ENCODE measurements around the gene LMX1A. TPM values are rescaled to one million over a fixed set of nuclear protein-coding genes. Genes with fewer than 3 reads are reported as not detected.
A peak's percentile ranks its signal among the peaks of the same experiment; 100 is the strongest.

The LMX1A gene
- total and polyA plus RNA-seq, 9 of the 15 experiments (the other 6 are each of a cell fraction or from before 2014, with no cell fraction given): not detected

DNA sequence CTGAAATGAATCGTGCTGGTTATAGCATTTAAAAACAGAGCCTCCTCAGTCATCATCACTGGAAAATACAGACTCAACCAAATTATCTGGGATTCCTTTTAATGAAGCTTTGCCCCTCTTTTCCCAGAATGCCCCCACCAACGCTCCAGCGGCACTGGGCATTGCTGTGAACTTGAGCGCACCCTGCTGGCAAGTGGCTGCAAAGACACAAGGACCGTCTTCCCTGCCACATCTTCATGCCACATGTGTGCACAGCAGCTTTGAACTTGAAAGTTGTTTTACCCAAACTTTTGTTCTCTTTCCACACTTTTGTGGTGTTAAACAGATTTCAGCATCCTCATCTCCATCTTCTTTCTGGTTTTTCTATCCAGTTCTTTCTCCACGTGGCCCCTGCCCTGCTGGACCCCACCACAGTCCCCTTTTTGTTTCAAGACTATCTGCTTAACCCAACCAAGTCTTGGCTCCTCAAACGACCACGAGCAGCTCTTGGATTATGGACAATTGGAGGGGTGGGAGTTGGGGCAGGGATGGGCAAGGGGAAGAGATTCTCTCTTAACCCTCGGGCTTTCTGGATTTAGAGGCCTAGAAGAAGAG lies 12.8 kb upstream of the LMX1A start (continued):
- TF ChIP-seq FOXM1 (IDR thresholded peaks at IDR 0.05; ENCODE audit: low read depth) (no peak), FOXM1 (CRISPR knock-in tag; IDR thresholded peaks at IDR 0.05; ENCODE audit: low read depth) (no peak), SETDB1 (IDR thresholded peaks at IDR 0.05; ENCODE audit: low read length) (no peak)

- TF ChIP-seq KLF16 (IDR thresholded peaks at IDR 0.05): 0 out of 2 replicates have a peak, but pooled peaks have one; percentile 34
- peak; percentile 76 to 94 (median 80) for TF ChIP-seq CTCF (IDR thresholded peaks at IDR 0.05 in 2 of 3, conservative IDR thresholded peaks at IDR 0.05 in 1 of 3; ENCODE audit: insufficient read depth in 2 of 3, low read depth in 1 of 3, low read length in 3 of 3)
- TF ChIP-seq RAD21 (CRISPR knock-in tag; conservative IDR thresholded peaks at IDR 0.05 in 1 of 2, IDR thresholded peaks at IDR 0.05 in 1 of 2): peak; percentile 29 to 45
- TF ChIP-seq, protein P1, sequence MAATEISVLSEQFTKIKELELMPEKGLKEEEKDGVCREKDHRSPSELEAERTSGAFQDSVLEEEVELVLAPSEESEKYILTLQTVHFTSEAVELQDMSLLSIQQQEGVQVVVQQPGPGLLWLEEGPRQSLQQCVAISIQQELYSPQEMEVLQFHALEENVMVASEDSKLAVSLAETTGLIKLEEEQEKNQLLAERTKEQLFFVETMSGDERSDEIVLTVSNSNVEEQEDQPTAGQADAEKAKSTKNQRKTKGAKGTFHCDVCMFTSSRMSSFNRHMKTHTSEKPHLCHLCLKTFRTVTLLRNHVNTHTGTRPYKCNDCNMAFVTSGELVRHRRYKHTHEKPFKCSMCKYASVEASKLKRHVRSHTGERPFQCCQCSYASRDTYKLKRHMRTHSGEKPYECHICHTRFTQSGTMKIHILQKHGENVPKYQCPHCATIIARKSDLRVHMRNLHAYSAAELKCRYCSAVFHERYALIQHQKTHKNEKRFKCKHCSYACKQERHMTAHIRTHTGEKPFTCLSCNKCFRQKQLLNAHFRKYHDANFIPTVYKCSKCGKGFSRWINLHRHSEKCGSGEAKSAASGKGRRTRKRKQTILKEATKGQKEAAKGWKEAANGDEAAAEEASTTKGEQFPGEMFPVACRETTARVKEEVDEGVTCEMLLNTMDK (IDR thresholded peaks at IDR 0.05; ENCODE audit: borderline replicate concordance, insufficient read depth, low read depth, low read length, poor library complexity, severe bottlenecking): peak; percentile 41
- TF ChIP-seq HDAC8 (tag; IDR thresholded peaks at IDR 0.05): no peak
- no peak for TF ChIP-seq TFAM (CRISPR knock-in tag; conservative IDR thresholded peaks at IDR 0.05)
- peak; percentile 47 for TF ChIP-seq SMC3 (conservative IDR thresholded peaks at IDR 0.05; ENCODE audit: insufficient read depth, low read depth, low read length)
- TF ChIP-seq RB1 (IDR thresholded peaks at IDR 0.05; ENCODE audit: low read depth): 0 out of 2 replicates have a peak, but pooled peaks have one; percentile 31
- DNase-seq (ENCODE audit: extremely low read depth in 1 of 4, low spot score in 3 of 4) (peak; percentile 80 to 90 (median 86)), FAIRE-seq (peak; percentile 86), ATAC-seq (peak; percentile 90)
- ChIA-PET CTCF (ENCODE audit: low intra/inter-chr PET ratio) (interaction anchor here (0.6 to 2.3 kb wide), 4 partner anchors 217 to 226 kb away, joined by 3 to 10 read pairs (median 4); no protein-coding TSS in a partner anchor), POLR2A (interaction anchor here (0.8 kb wide), 1 partner anchor 9 kb away, joined by 3 read pairs; no protein-coding TSS in a partner anchor)
- no peak overlapping the region for H2AFZ ChIP-seq (ENCODE audit: low read depth, low read length)
- no peak overlapping the region for H3K27ac ChIP-seq (ENCODE audit: extremely low read depth, low read depth, low read length)
- no peak overlapping the region for H3K9ac ChIP-seq (ENCODE audit: insufficient read depth in 1 of 2, low read depth in 2 of 2, low read length in 2 of 2)
- H3K4me1 ChIP-seq (replicated peaks in 1 of 2; ENCODE audit: control insufficient read depth in 2 of 2, insufficient read depth in 2 of 2, low read length in 2 of 2): no peaks in the 10 kb centered on the region
- no peaks in the 10 kb centered on the region for H3K9me1 ChIP-seq (ENCODE audit: control insufficient read depth, insufficient read depth, low read length)
- in situ Hi-C loops (cut with MboI) (loop anchor here (10.0 kb wide), 1 partner anchor 223 kb away; no protein-coding TSS in a partner anchor), intact Hi-C loops (cut with micrococcal nuclease) (loop anchor here (1.0 to 5.0 kb wide), 2 partner anchors 226 to 240 kb away; no protein-coding TSS in a partner anchor)
- H4K20me1 ChIP-seq (replicated peaks; ENCODE audit: control insufficient read depth, insufficient read depth, low read length): no peaks in the 10 kb centered on the region; the same call in 1 of the 2 replicates
- no peak overlapping the region for H3K4me3 ChIP-seq
- H3K27me3 ChIP-seq (ENCODE audit: control insufficient read depth in 2 of 2, insufficient read depth in 2 of 2, low read length in 2 of 2): peaks cover 0 to 6% of the 10 kb centered on the region in 2 experiments; a peak in 1 of 5 replicates
- H3K4me2 ChIP-seq (ENCODE audit: insufficient read depth, low read length): no peak overlapping the region
- H3K79me2 ChIP-seq (ENCODE audit: control insufficient read depth, insufficient read depth, low read length): no peaks in the 10 kb centered on the region
- BruUV-seq (replicated peaks): no TSS peak
- H3K9me3 ChIP-seq (replicated peaks; ENCODE audit: control insufficient read depth, insufficient read depth, low read depth, low read length): no peaks in the 10 kb centered on the region
- WGBS (ENCODE audit: insufficient coverage, low coverage, missing lambda C conversion rate): 4% methylated on average over 7 of the region's 7 CpGs
- H3K36me3 ChIP-seq (ENCODE audit: control insufficient read depth, insufficient read depth, low read length): no peaks in the 10 kb centered on the region
These were observed 11.0 kb upstream of the LMX1A start for GRCh38 chr1:165367375-165367993.
